Activated effector memory CD4-positive, alpha-beta T cell treated with Interleukin-2 at 50 U/mL for 16 hours (primary cell): ENCODE data around the gene SLC16A3.

Experiments used
- DNase-seq: peaks from one replicate; pipeline ENCODE4 v3.0.0-alpha.2; 2020

The SLC16A3 gene

GRCh38 chr17:82287868-82288801, 59.3 kb downstream of the SLC16A3 start:
- no peak for DNase-seq
